SK-N-SH (cell line): ENCODE results near the gene CDH23. TPM values are rescaled to one million over a fixed set of nuclear protein-coding genes. Genes with fewer than 3 reads are reported as not detected.

Experiments used
- CTCF ChIA-PET: fragments of 300-600, 350-600 bp; formaldehyde crosslinking; extraction: SDS; loops from one replicate; lab custom pipeline; 2021; lab: Yijun Ruan, JAX
- POLR2A ChIA-PET: fragments of 350-600 bp; sonication (Branson Sonifier 250); formaldehyde crosslinking; extraction: SDS; loops from one replicate; lab custom pipeline; 2020; ENCODE audit warnings: antibody characterized with exemption, inconsistent platforms; lab: Yijun Ruan, JAX
- DNase-seq: peaks from one replicate; pipeline ENCODE4 v3.0.0; 2012
- H2AFZ ChIP-seq: fragments of 200-600 bp; sonication (generic); 2 replicates; pipeline ENCODE4 v1.8.1; 2016; ENCODE audit warnings: antibody characterized with exemption, mild to moderate bottlenecking, low read depth
- H3F3A ChIP-seq: fragments of 200-600 bp; sonication (generic); replicated peaks from 2 replicates; pipeline ENCODE3; 2016; ENCODE audit warnings: antibody characterized with exemption, mild to moderate bottlenecking; ENCODE audit not compliant: insufficient read depth
- H3K27ac ChIP-seq, 2 experiments: fragments of 200-500 bp in 1 of 2; fragments of 200-600 bp in 1 of 2; sonication (Bioruptor generic) in 1 of 2; sonication (generic), shearing (Covaris generic) in 1 of 2; 2 replicates each; pipeline versions ENCODE4 v1.5.1 to v1.6.1; 2014 to 2016; ENCODE audit warnings: low read depth in 2 of 2, inconsistent platforms in 1 of 2, low read length in 1 of 2, mild to moderate bottlenecking in 1 of 2, mixed read lengths in 1 of 2
- H3K27me3 ChIP-seq: fragments of 200-600 bp; sonication (generic), shearing (Covaris generic); 2 replicates; pipeline ENCODE4 v1.6.1; 2016; ENCODE audit warnings: mixed run types; ENCODE audit not compliant: insufficient read depth
- H3K36me3 ChIP-seq, 2 experiments: fragments of 200-500 bp in 1 of 2; fragments of 200-600 bp in 1 of 2; sonication (Bioruptor generic) in 1 of 2; sonication (generic) in 1 of 2; replicated peaks in 1 of 2; 2 replicates each; pipeline versions ENCODE3 to v1.5.1; 2014 to 2016; ENCODE audit warnings: low read length in 1 of 2, mild to moderate bottlenecking in 1 of 2; ENCODE audit not compliant: insufficient read depth in 2 of 2, control insufficient read depth in 1 of 2
- H3K4me1 ChIP-seq, 2 experiments: fragments of 200-500 bp in 1 of 2; fragments of 200-600 bp in 1 of 2; sonication (Bioruptor generic) in 1 of 2; sonication (generic), shearing (Covaris generic) in 1 of 2; 2 replicates each; pipeline versions ENCODE4 v1.5.1 to v1.6.1; 2014 to 2016; ENCODE audit warnings: low read depth in 1 of 2, low read length in 1 of 2, mixed run types in 1 of 2; ENCODE audit not compliant: insufficient read depth in 2 of 2, control insufficient read depth in 1 of 2
- H3K4me2 ChIP-seq: fragments of 200-600 bp; sonication (generic), shearing (Covaris generic); 2 replicates; pipeline ENCODE4 v1.6.1; 2017; ENCODE audit warnings: mixed run types
- H3K4me3 ChIP-seq, 2 experiments: fragments of 200-500 bp in 1 of 2; fragments of 200-600 bp in 1 of 2; sonication (Bioruptor generic) in 1 of 2; sonication (generic), shearing (Covaris generic) in 1 of 2; 2 replicates each; pipeline versions ENCODE4 v1.5.1 to v1.8.1; 2014 to 2016; ENCODE audit warnings: low read depth in 2 of 2, inconsistent platforms in 1 of 2, low read length in 1 of 2, mild to moderate bottlenecking in 1 of 2, mixed read lengths in 1 of 2, moderate library complexity in 1 of 2
- H3K79me2 ChIP-seq: fragments of 200-600 bp; sonication (generic); 2 replicates; pipeline ENCODE4 v1.8.1; 2017; ENCODE audit warnings: mild to moderate bottlenecking; ENCODE audit not compliant: insufficient read depth
- H3K9ac ChIP-seq: fragments of 200-600 bp; sonication (generic); 2 replicates; pipeline ENCODE4 v1.6.1; 2017; ENCODE audit warnings: mixed run types
- H3K9me2 ChIP-seq: fragments of 200-600 bp; sonication (generic); 2 replicates; pipeline ENCODE4 v1.6.1; 2017; ENCODE audit warnings: mixed run types
- H3K9me3 ChIP-seq: fragments of 200-600 bp; sonication (generic); 2 replicates; pipeline ENCODE4 v1.6.1; 2017; ENCODE audit warnings: mixed run types, mild to moderate bottlenecking, moderate library complexity
- H4K20me1 ChIP-seq: fragments of 200-600 bp; sonication (generic); 2 replicates; pipeline ENCODE4 v1.6.1; 2017; ENCODE audit warnings: mild to moderate bottlenecking, mixed run types; ENCODE audit not compliant: insufficient read depth
- EP300 ChIP-seq, 2 experiments: IDR thresholded peaks; 2 replicates each; pipeline versions ENCODE4 v1.4.0 to v1.6.1; 2012; ENCODE audit warnings: borderline replicate concordance in 1 of 2, low read depth in 1 of 2, low read length in 1 of 2
- EZH2phosphoT487 ChIP-seq: fragments of 200-600 bp; sonication (generic); IDR thresholded peaks from 2 replicates; pipeline ENCODE4 v1.6.1; 2017; ENCODE audit warnings: low read depth, mixed run types, mild to moderate bottlenecking, antibody characterized with exemption, moderate library complexity, borderline replicate concordance
- JUND ChIP-seq: IDR thresholded peaks from 2 replicates; pipeline ENCODE4 v1.4.0; 2012
- NFIC ChIP-seq: IDR thresholded peaks from 2 replicates; pipeline ENCODE4 v1.4.0; 2012; ENCODE audit warnings: borderline replicate concordance
- PBX3 ChIP-seq: IDR thresholded peaks from 2 replicates; pipeline ENCODE4; 2012
- POLR2AphosphoS5 ChIP-seq: IDR thresholded peaks from 2 replicates; pipeline ENCODE4 v1.6.1; 2012; ENCODE audit warnings: low read depth, low read length
- RFX5 ChIP-seq: IDR thresholded peaks from 2 replicates; pipeline ENCODE4 v1.6.1; 2012; ENCODE audit warnings: mild to moderate bottlenecking, improper control_type of control experiment, low read length
- TAF1 ChIP-seq: IDR thresholded peaks from 2 replicates; pipeline ENCODE4 v1.6.1; 2012; ENCODE audit warnings: low read depth, mild to moderate bottlenecking, low read length, moderate library complexity, borderline replicate concordance
- TCF12 ChIP-seq: IDR thresholded peaks from 2 replicates; pipeline ENCODE4 v1.4.0; 2012
- USF1 ChIP-seq: IDR thresholded peaks from 2 replicates; pipeline ENCODE4 v1.4.0; 2012; ENCODE audit warnings: low read depth, borderline replicate concordance
- YY1 ChIP-seq: IDR thresholded peaks from 2 replicates; pipeline ENCODE4 v1.4.0; 2012; ENCODE audit warnings: low read depth, mild to moderate bottlenecking
- WGBS: methylation state at CpG from one replicate; pipeline ENCODE4 v1.1.6; 2017; ENCODE audit warnings: low lambda C conversion rate; 5-methylcytosine and 5-hydroxymethylcytosine counted together
- polyA plus RNA-seq, 3 experiments: library from polyadenylated mRNA; depleted of rRNA; stranded (reverse); fragments of >200 nt; gene quantifications; 2 replicates each; pipeline ENCODE4 v1.2.3, GENCODE V29; 2012
- TF ChIP-seq, protein P1 (sequence below): IDR thresholded peaks from 2 replicates; pipeline ENCODE4 v1.4.0; 2012; ENCODE audit warnings: low read depth, borderline replicate concordance

Gene CDH23
- polyA plus RNA-seq, 1 of the 3 experiments (the other 2 are of a cell fraction) = 0.03 TPM

DNA sequence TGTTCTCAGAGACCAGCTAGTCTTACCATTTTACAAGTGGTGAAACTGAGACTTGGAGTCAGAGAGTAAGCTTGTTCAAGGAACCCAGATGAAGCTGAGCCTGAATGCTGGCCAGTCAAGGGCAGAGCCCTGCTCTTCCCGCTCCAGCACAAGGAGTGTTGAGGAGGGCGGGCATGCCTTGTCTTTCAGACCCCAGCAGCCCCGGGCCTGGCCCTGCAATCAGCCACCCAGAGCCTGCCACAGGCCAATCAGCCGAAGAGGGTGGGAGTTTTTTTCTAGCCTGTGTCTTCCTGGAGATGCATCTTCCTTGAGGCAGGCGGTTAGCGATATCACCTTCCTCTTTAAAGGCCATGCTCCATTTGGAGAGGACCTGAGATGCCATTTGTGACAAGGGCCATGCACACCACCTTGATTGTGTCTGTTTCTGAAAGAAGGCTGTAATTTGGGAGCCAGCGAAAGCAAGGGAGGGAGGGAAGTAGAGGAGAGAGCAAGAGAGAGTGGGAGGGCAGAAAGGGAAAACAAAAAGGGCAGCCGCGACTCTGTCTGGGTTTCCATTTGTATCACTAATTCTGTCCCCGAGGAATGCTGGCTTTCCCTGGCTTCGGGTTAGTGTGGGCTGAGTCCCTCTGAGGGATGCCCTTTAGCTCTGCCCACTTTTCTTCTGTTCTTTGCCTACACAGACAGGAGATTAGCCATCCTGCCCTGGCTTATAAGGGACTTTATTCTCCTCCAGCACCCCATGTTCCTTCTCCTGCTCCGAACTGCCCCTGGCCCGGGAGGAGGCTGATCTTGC lies 8.0 kb downstream of the CDH23 start:
- no peak overlapping the region for H3K4me2 ChIP-seq
- no peak overlapping the region for H3K27ac ChIP-seq
- TF ChIP-seq EP300 (IDR thresholded peaks at IDR 0.05; ENCODE audit: borderline replicate concordance in 1 of 2, low read depth in 1 of 2, low read length in 1 of 2) (no peak), EZH2phosphoT487 (no peak), JUND (no peak)
- TF ChIP-seq, all 33 proteins: peak for 0
- H3K9me2 ChIP-seq = no peaks in the 10 kb centered on the region
- ChIA-PET POLR2A (no interaction called here), CTCF (interaction anchor here (1.3 to 3.0 kb wide), 2 partner anchors 8 to 86 kb away, joined by 4 to 19 read pairs; partner anchors contain the start of genes CDH23 and SLC29A3)
- H3K27me3 ChIP-seq = peaks cover 15% of the 10 kb centered on the region; the same call in 1 of the 2 replicates
- no peak overlapping the region for H3K9ac ChIP-seq
- H3K9me3 ChIP-seq = no peaks in the 10 kb centered on the region
- no peak overlapping the region for H3K4me3 ChIP-seq
- no peaks in the 10 kb centered on the region for H3K79me2 ChIP-seq
- WGBS = 66% methylated on average over 13 of the region's 13 CpGs
- no peak for DNase-seq
- no peaks in the 10 kb centered on the region for H3K4me1 ChIP-seq
- no peaks in the 10 kb centered on the region for H3F3A ChIP-seq
- H2AFZ ChIP-seq = no peak overlapping the region
- H4K20me1 ChIP-seq = no peaks in the 10 kb centered on the region
- H3K36me3 ChIP-seq = no peaks in the 10 kb centered on the region

DNA sequence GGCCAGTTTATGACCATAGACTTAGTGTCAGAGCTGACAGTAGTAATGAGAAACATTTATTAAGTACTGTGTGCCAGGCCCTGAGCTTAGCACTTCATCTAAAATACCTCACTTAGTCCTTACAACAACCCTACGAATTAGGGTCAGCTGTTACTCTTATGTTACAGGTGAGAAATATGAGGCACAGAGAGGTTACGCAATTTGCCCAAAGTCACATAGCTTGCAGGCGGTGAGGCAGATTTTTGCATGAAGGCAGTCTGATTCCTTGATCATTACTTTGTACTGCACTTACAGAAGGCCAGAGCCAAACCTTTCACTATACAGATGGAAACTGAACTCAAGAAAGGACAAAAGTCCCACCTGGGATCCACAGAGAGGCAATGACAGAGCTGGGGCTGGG lies 10.2 kb downstream of the CDH23 start:
- H3K4me2 ChIP-seq = no peak overlapping the region
- no peaks in the 10 kb centered on the region for H3K79me2 ChIP-seq
- H3K4me1 ChIP-seq = no peaks in the 10 kb centered on the region
- no peaks in the 10 kb centered on the region for H4K20me1 ChIP-seq
- H3K36me3 ChIP-seq = no peaks in the 10 kb centered on the region
- ChIA-PET POLR2A (no interaction called here), CTCF (interaction anchor here (1.4 to 5.1 kb wide), 4 partner anchors 10 to 163 kb away, joined by 3 to 22 read pairs (median 12); partner anchors contain the start of gene CDH23)
- no peak for DNase-seq
- no peak overlapping the region for H3K9ac ChIP-seq
- H3K27ac ChIP-seq = no peak overlapping the region
- H3F3A ChIP-seq = no peaks in the 10 kb centered on the region
- H3K4me3 ChIP-seq = no peak overlapping the region
- H3K9me3 ChIP-seq = peaks cover 14% of the 10 kb centered on the region
- no peak overlapping the region for H2AFZ ChIP-seq
- 73% methylated on average over 3 of the region's 3 CpGs for WGBS
- no peaks in the 10 kb centered on the region for H3K9me2 ChIP-seq
- TF ChIP-seq RFX5 = no peak
- no peak for TF ChIP-seq USF1
- TF ChIP-seq POLR2AphosphoS5 = no peak
- TF ChIP-seq PBX3 = no peak
- TF ChIP-seq YY1 = no peak
- TF ChIP-seq TCF12 = no peak
- TF ChIP-seq, protein P1, sequence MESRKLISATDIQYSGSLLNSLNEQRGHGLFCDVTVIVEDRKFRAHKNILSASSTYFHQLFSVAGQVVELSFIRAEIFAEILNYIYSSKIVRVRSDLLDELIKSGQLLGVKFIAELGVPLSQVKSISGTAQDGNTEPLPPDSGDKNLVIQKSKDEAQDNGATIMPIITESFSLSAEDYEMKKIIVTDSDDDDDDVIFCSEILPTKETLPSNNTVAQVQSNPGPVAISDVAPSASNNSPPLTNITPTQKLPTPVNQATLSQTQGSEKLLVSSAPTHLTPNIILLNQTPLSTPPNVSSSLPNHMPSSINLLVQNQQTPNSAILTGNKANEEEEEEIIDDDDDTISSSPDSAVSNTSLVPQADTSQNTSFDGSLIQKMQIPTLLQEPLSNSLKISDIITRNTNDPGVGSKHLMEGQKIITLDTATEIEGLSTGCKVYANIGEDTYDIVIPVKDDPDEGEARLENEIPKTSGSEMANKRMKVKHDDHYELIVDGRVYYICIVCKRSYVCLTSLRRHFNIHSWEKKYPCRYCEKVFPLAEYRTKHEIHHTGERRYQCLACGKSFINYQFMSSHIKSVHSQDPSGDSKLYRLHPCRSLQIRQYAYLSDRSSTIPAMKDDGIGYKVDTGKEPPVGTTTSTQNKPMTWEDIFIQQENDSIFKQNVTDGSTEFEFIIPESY = no peak
- no peak for TF ChIP-seq TAF1
- TF ChIP-seq NFIC = no peak
- TF ChIP-seq EZH2phosphoT487 = no peak
- peaks cover 15% of the 10 kb centered on the region; the same call in 1 of the 2 replicates for H3K27me3 ChIP-seq
